ENCODE data around the gene COL7A1. TPM values are rescaled to one million over a fixed set of nuclear protein-coding genes. Genes with fewer than 3 reads are reported as not detected.

The COL7A1 gene
- polyA plus RNA-seq, 1 of the 3 experiments (the other 2 are of a cell fraction): 10.8 TPM

DNA sequence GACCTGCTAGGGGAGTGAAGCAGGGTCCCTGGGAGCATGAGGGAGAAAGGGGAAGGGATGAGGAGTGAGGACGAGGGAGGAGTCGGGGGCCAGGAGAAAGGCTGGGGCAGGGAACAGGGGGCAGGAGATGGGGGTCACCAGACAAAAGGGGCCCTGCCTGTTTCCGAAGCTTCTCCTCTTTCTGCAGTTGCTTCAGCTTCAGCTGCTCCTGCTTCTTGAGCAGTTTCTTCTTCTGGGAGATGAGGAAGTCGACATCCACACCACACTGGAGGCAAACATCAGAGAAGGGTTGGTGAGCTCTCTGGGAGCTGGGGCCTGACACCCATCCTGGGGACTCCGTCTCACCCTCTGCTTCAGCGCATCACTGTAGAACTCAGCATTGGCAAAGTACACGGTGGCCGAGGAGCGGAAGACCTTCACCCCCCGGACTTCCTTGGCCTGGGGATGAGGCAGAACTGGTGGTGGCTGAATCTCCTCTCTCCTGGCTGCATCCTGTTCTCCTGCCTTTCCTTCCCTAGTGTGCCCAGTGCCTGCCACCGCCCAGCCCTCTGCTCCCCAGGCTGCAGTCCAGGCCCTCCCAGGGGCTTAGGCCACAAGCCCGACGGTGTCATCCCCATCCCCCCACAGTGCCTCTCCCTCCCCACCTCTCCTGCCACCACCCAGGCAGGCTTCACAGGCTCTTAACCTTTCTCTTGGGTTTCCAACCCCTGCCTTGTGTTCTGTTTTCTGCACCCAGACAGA is 33.3 kb upstream of the COL7A1 start (continued):
- TF ChIP-seq MXI1 (IDR thresholded peaks at IDR 0.05; ENCODE audit: low read depth, low read length): no peak
- TF ChIP-seq, protein P1, sequence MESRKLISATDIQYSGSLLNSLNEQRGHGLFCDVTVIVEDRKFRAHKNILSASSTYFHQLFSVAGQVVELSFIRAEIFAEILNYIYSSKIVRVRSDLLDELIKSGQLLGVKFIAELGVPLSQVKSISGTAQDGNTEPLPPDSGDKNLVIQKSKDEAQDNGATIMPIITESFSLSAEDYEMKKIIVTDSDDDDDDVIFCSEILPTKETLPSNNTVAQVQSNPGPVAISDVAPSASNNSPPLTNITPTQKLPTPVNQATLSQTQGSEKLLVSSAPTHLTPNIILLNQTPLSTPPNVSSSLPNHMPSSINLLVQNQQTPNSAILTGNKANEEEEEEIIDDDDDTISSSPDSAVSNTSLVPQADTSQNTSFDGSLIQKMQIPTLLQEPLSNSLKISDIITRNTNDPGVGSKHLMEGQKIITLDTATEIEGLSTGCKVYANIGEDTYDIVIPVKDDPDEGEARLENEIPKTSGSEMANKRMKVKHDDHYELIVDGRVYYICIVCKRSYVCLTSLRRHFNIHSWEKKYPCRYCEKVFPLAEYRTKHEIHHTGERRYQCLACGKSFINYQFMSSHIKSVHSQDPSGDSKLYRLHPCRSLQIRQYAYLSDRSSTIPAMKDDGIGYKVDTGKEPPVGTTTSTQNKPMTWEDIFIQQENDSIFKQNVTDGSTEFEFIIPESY (IDR thresholded peaks at IDR 0.05; ENCODE audit: borderline replicate concordance, low read depth): no peak
- no peak for TF ChIP-seq TAF1 (IDR thresholded peaks at IDR 0.05; ENCODE audit: borderline replicate concordance, low read depth, low read length)
- TF ChIP-seq, protein P2, sequence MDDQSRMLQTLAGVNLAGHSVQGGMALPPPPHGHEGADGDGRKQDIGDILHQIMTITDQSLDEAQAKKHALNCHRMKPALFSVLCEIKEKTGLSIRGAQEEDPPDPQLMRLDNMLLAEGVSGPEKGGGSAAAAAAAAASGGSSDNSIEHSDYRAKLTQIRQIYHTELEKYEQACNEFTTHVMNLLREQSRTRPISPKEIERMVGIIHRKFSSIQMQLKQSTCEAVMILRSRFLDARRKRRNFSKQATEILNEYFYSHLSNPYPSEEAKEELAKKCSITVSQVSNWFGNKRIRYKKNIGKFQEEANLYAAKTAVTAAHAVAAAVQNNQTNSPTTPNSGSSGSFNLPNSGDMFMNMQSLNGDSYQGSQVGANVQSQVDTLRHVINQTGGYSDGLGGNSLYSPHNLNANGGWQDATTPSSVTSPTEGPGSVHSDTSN (IDR thresholded peaks at IDR 0.05): no peak
- TF ChIP-seq FOXJ3 (CRISPR knock-in tag; IDR thresholded peaks at IDR 0.05): no peak
- no peak for TF ChIP-seq RAD21 (IDR thresholded peaks at IDR 0.05; ENCODE audit: low read length)
- no peak for TF ChIP-seq GABPA (IDR thresholded peaks at IDR 0.05; ENCODE audit: low read depth)
- TF ChIP-seq RFX5 (IDR thresholded peaks at IDR 0.05; ENCODE audit: low read length): no peak

DNA sequence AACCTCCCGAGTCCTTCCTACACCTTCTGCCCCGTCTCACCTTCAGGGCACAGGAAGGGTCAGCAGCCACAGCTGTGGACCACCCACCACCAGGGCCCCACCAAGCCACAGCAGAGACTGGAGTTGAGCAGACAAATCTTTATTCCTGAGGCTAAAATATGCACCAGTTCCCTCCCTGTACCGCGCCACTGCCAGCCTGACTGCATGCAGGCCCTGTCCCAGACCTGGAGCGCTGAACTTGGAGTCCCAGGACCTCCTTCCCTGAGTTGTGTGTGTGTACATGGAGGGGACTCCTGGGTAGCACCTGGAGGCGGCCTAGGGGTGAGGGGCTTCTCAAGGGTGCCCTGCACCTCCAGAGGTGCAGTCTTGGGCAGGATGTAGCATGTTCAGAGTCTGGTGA is 30.5 kb upstream of the COL7A1 start:
- no peak overlapping the region for H2AFZ ChIP-seq (ENCODE audit: low read depth)
- 92% methylated on average over 4 of the region's 6 CpGs for WGBS (ENCODE audit: low lambda C conversion rate)
- ChIA-PET POLR2A (no interaction called here), CTCF (interaction anchor here (3.3 kb wide), 1 partner anchor 11 kb away, joined by 17 read pairs; the partner anchor contains the start of gene SLC26A6)
- no peaks in the 10 kb centered on the region for H3K4me1 ChIP-seq (ENCODE audit: control insufficient read depth in 1 of 2, insufficient read depth in 2 of 2, low read depth in 1 of 2, low read length in 1 of 2)
- no peaks in the 10 kb centered on the region for H3K79me2 ChIP-seq (ENCODE audit: insufficient read depth)
- no peaks in the 10 kb centered on the region for H3F3A ChIP-seq (replicated peaks; ENCODE audit: insufficient read depth)
- H3K4me2 ChIP-seq: no peak overlapping the region
- H3K4me3 ChIP-seq (ENCODE audit: low read depth in 2 of 2, low read length in 1 of 2): no peak overlapping the region
- no peak for DNase-seq
- peaks cover 3 to 26% of the 10 kb centered on the region in 2 experiments for H3K36me3 ChIP-seq (replicated peaks in 1 of 2; ENCODE audit: control insufficient read depth in 1 of 2, insufficient read depth in 2 of 2, low read length in 1 of 2)
- no peaks in the 10 kb centered on the region for H3K9me2 ChIP-seq
- H3K27ac ChIP-seq (ENCODE audit: low read depth in 2 of 2, low read length in 1 of 2): no peak overlapping the region
- no peak for TF ChIP-seq NFIC (IDR thresholded peaks at IDR 0.05; ENCODE audit: borderline replicate concordance)
- TF ChIP-seq, protein P3, sequence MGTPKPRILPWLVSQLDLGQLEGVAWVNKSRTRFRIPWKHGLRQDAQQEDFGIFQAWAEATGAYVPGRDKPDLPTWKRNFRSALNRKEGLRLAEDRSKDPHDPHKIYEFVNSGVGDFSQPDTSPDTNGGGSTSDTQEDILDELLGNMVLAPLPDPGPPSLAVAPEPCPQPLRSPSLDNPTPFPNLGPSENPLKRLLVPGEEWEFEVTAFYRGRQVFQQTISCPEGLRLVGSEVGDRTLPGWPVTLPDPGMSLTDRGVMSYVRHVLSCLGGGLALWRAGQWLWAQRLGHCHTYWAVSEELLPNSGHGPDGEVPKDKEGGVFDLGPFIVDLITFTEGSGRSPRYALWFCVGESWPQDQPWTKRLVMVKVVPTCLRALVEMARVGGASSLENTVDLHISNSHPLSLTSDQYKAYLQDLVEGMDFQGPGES (IDR thresholded peaks at IDR 0.05; ENCODE audit: low read depth, low read length): no peak
- TF ChIP-seq, protein P4, sequence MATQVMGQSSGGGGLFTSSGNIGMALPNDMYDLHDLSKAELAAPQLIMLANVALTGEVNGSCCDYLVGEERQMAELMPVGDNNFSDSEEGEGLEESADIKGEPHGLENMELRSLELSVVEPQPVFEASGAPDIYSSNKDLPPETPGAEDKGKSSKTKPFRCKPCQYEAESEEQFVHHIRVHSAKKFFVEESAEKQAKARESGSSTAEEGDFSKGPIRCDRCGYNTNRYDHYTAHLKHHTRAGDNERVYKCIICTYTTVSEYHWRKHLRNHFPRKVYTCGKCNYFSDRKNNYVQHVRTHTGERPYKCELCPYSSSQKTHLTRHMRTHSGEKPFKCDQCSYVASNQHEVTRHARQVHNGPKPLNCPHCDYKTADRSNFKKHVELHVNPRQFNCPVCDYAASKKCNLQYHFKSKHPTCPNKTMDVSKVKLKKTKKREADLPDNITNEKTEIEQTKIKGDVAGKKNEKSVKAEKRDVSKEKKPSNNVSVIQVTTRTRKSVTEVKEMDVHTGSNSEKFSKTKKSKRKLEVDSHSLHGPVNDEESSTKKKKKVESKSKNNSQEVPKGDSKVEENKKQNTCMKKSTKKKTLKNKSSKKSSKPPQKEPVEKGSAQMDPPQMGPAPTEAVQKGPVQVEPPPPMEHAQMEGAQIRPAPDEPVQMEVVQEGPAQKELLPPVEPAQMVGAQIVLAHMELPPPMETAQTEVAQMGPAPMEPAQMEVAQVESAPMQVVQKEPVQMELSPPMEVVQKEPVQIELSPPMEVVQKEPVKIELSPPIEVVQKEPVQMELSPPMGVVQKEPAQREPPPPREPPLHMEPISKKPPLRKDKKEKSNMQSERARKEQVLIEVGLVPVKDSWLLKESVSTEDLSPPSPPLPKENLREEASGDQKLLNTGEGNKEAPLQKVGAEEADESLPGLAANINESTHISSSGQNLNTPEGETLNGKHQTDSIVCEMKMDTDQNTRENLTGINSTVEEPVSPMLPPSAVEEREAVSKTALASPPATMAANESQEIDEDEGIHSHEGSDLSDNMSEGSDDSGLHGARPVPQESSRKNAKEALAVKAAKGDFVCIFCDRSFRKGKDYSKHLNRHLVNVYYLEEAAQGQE (IDR thresholded peaks at IDR 0.05; ENCODE audit: low read depth, low read length): no peak
- TF ChIP-seq, protein P2 (IDR thresholded peaks at IDR 0.05): no peak
- no peak for TF ChIP-seq RXRA (IDR thresholded peaks at IDR 0.05; ENCODE audit: borderline replicate concordance, low read depth)
- no peak for TF ChIP-seq EP300 (IDR thresholded peaks at IDR 0.05; ENCODE audit: borderline replicate concordance in 1 of 2, low read depth in 1 of 2, low read length in 1 of 2)
- TF ChIP-seq TCF12 (IDR thresholded peaks at IDR 0.05): no peak
- TF ChIP-seq YY1 (IDR thresholded peaks at IDR 0.05; ENCODE audit: low read depth): no peak
- no peak for TF ChIP-seq MEF2A (IDR thresholded peaks at IDR 0.05; ENCODE audit: borderline replicate concordance, low read depth)
- TF ChIP-seq, protein P5, sequence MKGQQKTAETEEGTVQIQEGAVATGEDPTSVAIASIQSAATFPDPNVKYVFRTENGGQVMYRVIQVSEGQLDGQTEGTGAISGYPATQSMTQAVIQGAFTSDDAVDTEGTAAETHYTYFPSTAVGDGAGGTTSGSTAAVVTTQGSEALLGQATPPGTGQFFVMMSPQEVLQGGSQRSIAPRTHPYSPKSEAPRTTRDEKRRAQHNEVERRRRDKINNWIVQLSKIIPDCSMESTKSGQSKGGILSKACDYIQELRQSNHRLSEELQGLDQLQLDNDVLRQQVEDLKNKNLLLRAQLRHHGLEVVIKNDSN (IDR thresholded peaks at IDR 0.05; ENCODE audit: borderline replicate concordance, low read depth): no peak
- no peak for TF ChIP-seq POLR2AphosphoS5 (IDR thresholded peaks at IDR 0.05; ENCODE audit: low read depth, low read length)
- TF ChIP-seq SIN3A (IDR thresholded peaks at IDR 0.05; ENCODE audit: borderline replicate concordance, low read depth, low read length): no peak
- TF ChIP-seq EZH2phosphoT487 (IDR thresholded peaks at IDR 0.05; ENCODE audit: borderline replicate concordance, low read depth): no peak
- no peaks in the 10 kb centered on the region for H3K27me3 ChIP-seq (ENCODE audit: insufficient read depth)
- no peaks in the 10 kb centered on the region for H3K9me3 ChIP-seq
- H3K9ac ChIP-seq: no peak overlapping the region
- no peaks in the 10 kb centered on the region for H4K20me1 ChIP-seq (ENCODE audit: insufficient read depth)

All from SK-N-SH (cell line).